Fibroblast of upper back skin (primary cell): ENCODE results near the gene LIME1.

Source experiments
- DNase-seq: peaks from one replicate; pipeline ENCODE4 v3.0.0-alpha.2; 2013

LIME1 gene, protein sequence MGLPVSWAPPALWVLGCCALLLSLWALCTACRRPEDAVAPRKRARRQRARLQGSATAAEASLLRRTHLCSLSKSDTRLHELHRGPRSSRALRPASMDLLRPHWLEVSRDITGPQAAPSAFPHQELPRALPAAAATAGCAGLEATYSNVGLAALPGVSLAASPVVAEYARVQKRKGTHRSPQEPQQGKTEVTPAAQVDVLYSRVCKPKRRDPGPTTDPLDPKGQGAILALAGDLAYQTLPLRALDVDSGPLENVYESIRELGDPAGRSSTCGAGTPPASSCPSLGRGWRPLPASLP

GRCh38 chr20:63735859-63736718 is at the start of gene LIME1:
TSS of gene LIME1 (plus strand) at chr20:63736664. CDS start at chr20:63737550, 886 bp downstream.
- DNase-seq, result no peak

DNA sequence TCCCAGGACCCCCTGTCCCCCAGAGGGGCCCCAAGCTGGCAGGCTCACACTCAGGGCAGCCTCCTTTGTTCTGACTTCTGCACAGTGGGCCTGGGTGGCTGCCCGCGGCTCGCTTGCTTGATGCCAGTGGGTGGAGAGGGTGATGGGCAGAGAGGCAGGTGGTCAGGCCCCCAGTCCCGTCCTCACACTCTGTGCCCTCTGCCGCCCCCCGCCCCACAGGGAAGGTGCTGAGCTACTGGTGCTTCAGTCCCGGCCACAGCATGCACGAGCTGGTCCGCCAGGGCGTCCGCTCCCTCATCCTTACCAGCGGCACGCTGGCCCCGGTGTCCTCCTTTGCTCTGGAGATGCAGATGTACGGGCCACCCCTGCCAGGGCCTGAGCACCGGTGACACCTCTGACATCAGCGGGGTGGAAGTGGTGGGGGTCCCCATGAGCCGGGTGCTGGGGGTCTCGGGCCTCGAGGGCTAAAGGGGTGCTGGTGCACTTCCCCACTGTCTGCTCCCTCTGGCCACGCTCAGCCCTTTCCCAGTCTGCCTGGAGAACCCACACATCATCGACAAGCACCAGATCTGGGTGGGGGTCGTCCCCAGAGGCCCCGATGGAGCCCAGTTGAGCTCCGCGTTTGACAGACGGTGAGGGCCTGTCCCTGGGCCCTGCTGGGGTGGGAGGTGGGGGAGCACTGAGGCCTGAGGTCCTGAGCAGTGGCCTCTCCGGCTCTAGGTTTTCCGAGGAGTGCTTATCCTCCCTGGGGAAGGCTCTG is 48.9 kb upstream of the LIME1 start:
- DNase-seq, result no peak

DNA sequence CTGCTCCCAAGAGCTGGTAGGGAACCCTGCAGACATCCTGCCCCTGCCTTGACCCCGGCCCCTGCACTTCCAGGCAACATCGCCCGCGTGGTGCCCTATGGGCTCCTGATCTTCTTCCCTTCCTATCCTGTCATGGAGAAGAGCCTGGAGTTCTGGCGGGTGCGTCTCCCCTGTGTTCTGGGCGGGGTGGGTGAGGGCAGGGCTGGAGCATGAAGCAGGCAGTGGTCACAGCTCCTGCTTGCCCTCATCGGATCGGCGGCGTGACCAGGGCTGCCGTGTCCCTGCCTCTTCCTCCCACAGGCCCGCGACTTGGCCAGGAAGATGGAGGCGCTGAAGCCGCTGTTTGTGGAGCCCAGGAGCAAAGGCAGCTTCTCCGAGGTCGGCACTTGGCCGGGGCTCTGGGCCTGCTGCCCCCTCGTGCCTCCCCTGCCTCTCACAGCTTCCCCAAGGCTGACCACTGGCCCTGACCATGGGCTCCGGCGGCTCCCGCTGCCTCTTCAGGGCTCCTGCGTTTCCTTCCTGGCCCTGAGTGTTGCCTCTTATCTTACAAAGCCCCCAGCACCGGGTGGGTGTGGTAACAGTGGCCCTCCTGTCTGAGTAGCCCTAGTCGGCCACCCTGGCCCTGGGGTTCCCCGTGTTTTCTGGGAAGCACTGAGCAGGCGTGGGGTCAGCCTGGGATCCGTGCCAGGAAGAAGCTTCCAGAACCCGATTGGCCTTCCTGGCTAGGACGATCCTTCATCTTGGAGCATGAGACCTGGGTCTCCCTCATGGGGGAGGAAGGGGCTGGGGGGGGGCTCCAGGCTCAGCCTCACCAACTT is 48.0 kb upstream of the LIME1 start:
- DNase-seq, result no peak

DNA sequence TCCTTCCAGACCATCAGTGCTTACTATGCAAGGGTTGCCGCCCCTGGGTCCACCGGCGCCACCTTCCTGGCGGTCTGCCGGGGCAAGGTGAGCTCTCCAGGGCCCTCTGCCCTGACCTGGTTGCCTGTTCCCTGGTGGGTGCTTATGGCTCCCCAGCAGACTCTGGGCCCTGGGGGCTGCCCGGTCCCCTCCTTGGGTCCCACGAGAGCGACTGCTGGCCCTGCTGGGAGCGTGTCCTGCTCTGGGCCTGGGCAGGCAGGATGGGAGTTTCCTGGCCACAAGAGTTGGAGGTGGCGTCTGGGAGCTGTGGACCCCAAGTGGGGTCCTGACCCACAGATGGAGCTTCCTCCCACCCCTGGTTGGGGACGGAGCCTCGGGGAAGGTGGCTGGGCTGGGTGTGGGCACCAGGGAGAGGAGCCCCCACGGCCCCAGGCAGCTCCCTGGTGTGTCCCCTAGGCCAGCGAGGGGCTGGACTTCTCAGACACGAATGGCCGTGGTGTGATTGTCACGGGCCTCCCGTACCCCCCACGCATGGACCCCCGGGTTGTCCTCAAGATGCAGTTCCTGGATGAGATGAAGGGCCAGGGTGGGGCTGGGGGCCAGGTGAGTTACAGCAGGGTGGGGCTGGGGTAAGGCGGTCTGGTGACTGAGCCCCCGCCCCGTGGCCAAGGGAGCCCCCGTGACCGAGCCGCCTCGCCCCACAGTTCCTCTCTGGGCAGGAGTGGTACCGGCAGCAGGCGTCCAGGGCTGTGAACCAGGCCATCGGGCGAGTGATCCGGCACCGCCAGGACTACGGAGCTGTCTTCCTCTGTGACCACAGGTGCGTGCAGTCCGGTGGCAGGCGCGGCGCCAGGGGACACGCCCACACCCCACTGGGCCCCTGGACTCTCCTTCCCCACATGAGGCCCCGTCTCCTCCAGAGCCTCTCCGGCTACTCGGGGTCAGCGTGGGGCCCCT is 47.1 kb upstream of the LIME1 start:
- DNase-seq, result no peak

- DNase-seq, result no peak
Measured at GRCh38 chr20:63690003-63690897, 46.2 kb upstream of the LIME1 start.

DNA sequence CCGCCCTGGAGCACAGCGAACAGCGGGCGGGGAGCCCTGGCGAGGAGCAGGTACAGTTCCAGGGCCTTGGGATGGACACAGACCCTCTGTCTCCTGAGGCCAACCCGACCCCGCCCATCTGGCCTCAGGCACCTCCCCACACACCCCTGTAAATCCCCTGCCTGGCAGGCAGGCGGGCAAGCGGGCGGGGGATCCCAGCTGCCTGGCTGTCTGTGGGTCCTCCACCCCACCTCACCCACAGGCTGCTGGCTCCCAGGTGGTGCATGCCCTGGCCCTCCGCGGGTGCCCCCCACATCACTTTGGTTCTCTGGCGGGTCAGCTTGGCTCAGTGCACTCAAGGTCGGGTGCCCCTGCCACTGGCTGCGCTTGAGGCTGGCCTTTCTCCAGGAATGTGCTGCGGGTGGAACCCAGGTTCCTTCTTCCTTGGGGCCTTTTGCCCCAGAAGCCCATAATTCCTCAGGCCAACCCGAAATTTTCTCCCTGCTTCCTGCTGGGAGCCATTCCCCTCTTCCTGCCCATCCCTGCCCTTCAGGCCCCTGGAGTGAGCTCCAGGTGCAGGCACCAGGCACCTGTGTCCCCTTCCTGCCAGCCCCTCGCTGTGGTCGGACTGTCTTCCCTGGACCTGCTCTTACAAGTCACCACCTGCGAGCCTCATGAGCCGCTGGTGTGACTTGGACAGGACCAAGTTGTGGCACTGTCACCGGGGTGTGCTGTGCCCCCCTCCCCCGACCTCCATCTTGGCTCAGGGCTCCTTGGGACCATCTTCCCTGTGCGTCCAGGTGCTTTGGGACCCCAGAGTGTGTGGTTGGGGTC is 45.4 kb upstream of the LIME1 start:
- DNase-seq, result no peak

- no peak for DNase-seq
Measured at GRCh38 chr20:63691711-63692435, 44.6 kb upstream of the LIME1 start.

DNA sequence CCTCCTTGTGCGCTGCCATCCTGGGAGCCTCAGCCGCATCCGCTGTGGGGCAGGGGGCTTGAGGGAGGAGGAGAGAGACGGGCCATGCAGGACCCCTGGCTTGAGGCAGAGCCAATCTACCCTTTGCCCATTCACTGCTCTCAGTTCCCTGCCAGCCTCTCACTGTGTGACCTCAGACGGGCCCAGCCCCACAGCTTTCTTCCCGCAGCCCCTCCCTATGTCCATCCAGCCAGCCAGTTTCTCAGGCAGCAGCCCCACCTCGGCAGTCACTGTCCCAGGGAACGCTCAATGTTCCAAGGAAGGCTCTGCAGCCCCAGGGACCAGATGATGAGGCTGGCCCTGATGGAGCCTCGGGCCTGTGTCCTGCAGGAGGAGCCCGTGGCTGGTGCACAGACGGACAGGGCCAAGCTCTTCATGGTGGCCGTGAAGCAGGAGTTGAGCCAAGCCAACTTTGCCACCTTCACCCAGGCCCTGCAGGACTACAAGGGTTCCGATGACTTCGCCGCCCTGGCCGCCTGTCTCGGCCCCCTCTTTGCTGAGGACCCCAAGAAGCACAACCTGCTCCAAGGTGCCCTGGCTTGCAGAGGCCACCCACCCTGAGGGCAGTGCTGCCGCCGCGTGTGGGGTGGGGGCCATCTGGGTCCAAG is 43.9 kb upstream of the LIME1 start:
- no peak for DNase-seq

DNA sequence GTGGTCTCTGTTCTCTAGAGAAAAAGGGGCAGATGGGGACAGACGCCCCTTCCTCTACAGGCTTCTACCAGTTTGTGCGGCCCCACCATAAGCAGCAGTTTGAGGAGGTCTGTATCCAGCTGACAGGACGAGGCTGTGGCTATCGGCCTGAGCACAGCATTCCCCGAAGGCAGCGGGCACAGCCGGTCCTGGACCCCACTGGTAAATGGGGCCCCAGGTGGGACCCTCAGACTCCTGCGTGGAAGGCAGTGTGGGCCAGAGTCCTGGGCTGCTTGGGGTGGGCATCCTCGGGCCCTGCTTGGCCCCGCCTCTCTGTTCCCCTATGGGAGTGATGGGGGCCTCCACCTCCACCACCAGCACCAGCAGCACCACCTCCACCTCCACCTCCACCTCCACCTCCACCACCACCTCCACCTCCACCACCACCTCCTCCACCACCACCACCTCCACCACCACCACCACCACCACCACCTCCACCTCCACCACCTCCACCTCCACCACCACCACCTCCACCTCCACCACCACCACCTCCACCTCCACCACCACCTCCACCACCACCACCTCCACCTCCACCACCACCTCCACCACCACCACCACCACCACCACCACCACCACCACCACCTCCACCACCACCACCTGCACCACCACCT is 43.3 kb upstream of the LIME1 start:
- no peak for DNase-seq

DNA sequence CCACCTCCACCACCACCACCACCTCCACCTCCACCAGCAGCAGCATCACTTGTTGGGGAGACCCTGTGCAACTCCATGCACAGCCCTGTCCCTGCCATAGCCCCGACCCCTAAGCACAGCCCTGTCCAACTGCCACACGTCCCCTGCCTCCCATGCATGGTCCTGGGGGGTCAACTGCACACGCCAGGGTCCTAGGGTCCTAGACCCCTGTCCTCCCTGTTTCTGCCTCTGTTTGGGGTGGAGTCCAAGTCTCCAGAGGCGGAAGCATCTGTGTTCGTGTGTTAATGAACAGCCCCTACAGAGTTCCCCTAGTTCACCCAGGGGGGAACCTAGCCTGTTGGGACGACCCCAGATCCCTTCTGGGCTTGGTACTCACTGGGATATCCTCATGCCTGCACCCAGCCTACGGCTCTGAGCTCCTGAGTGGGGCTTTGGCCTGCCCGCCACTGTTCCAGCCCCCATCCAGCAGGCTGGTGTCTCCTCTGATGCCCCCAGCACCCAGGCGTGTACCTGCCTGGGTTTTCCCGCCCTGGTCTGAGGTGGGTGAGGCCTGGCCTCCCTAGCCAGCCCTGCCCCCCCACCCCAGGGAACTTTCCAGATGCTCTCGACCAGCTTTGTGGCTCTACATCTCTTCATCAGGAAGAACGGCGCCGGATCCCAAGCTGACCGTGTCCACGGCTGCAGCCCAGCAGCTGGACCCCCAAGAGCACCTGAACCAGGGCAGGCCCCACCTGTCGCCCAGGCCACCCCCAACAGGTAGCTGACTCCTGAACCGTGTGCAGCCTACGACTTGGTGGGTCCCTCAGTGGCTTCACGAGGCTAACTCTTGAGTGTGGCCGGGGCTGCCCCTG is 42.5 kb upstream of the LIME1 start:
- DNase-seq, result no peak

DNA sequence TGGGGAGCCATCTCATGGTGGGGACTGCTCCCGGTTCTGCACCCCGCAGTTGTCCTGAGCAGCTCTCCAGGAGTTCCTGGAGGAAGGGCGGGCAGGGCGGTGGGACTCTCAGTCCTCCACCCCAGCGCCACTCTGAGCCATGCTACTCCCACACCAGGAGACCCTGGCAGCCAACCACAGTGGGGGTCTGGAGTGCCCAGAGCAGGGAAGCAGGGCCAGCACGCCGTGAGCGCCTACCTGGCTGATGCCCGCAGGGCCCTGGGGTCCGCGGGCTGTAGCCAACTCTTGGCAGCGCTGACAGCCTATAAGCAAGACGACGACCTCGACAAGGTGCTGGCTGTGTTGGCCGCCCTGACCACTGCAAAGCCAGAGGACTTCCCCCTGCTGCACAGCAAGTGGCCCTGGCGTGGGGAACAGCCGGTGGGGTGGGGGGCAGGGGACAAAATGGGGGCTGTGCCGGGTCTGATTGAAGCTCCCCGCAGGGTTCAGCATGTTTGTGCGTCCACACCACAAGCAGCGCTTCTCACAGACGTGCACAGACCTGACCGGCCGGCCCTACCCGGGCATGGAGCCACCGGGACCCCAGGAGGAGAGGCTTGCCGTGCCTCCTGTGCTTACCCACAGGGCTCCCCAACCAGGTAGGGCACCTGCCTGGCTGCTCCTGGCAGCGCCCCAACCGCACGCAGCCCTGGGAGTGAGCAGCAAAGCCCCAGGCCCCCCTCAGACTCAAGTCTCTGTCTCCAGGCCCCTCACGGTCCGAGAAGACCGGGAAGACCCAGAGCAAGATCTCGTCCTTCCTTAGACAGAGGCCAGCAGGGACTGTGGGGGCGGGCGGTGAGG is 41.7 kb upstream of the LIME1 start:
- DNase-seq, result no peak

DNA sequence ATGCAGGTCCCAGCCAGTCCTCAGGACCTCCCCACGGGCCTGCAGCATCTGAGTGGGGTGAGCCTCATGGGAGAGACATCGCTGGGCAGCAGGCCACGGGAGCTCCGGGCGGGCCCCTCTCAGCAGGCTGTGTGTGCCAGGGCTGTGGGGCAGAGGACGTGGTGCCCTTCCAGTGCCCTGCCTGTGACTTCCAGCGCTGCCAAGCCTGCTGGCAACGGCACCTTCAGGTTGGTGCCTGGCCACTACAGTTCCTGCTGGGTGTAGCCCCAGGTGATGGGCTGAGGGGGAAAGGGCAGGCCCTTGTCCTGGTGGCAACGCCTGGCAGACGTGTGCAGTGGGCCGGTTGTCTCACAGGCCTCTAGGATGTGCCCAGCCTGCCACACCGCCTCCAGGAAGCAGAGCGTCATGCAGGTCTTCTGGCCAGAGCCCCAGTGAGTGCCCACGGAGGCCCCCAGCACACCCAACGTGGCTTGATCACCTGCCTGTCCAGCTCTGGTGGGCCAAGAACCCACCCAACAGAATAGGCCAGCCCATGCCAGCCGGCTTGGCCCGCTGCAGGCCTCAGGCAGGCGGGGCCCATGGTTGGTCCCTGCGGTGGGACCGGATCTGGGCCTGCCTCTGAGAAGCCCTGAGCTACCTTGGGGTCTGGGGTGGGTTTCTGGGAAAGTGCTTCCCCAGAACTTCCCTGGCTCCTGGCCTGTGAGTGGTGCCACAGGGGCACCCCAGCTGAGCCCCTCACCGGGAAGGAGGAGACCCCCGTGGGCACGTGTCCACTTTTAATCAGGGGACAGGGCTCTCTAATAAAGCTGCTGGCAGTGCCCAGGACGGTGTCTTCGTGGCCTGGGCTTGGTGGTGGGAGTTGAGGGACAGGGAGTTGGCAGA is 40.8 kb upstream of the LIME1 start:
- no peak for DNase-seq

DNA sequence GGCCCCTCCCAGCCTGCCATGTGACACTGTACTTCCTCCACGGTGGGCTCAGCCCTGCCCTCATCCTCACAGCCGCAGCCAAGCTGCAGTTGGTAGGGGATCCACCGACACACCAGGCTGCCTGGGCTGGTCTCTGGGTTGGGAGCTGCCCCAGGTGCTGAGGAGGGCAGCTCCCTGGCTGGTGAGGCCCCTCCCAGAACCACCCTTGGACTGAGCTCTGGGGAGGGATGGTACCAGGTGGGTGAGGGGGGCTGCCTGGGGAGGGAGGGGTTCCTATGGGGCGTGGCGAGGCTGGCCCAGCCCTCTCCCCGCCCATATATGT is 40.2 kb upstream of the LIME1 start:
- DNase-seq, result peak; percentile 16

GRCh38 chr20:63696628-63697356 is 39.7 kb upstream of the LIME1 start, which contains the start of gene TNFRSF6B:
TSS of gene TNFRSF6B (plus strand) at chr20:63696652. CDS start at chr20:63696768, 116 bp downstream.
- no peak for DNase-seq
